HepG2 (cell line): Measurements from ENCODE around the gene DTX4. TPM values are rescaled to one million over a fixed set of nuclear protein-coding genes. Genes with fewer than 3 reads are reported as not detected.
A peak's percentile ranks its signal among the peaks of the same experiment; 100 is the strongest.

Experiments
- ARNTL ChIP-seq: sonication (generic); formaldehyde crosslinking; IDR thresholded peaks from 2 replicates; pipeline ENCODE4 v1.4.0; 2020; ENCODE audit warnings: mild to moderate bottlenecking, missing genetic modification reagents
- FOXC1 ChIP-seq: sonication (generic); formaldehyde crosslinking; IDR thresholded peaks from 2 replicates; pipeline ENCODE4 v1.8.0; 2022; ENCODE audit warnings: mild to moderate bottlenecking, missing genetic modification reagents, borderline replicate concordance
- FOXK2 ChIP-seq: fragments of 450-650 bp; IDR thresholded peaks from 2 replicates; pipeline ENCODE4 v1.6.1; 2016
- KDM5B ChIP-seq: sonication (generic); formaldehyde crosslinking; IDR thresholded peaks from 2 replicates; pipeline ENCODE4 v1.4.0; 2020; ENCODE audit warnings: missing genetic modification reagents, mild to moderate bottlenecking, borderline replicate concordance
- MAF1 ChIP-seq: sonication (generic); formaldehyde crosslinking; IDR thresholded peaks from 2 replicates; pipeline ENCODE4 v1.5.0; 2020; ENCODE audit warnings: missing genetic modification reagents, borderline replicate concordance
- MEIS2 ChIP-seq: sonication (generic); formaldehyde crosslinking; IDR thresholded peaks from 2 replicates; pipeline ENCODE4 v1.9.0; 2021; ENCODE audit warnings: mild to moderate bottlenecking, missing genetic modification reagents
- MIXL1 ChIP-seq: IDR thresholded peaks from 2 replicates; pipeline ENCODE4 v1.6.1; 2016
- PAWR ChIP-seq: sonication (generic); formaldehyde crosslinking; IDR thresholded peaks from 2 replicates; pipeline ENCODE4 v1.4.0; 2020; ENCODE audit warnings: missing genetic modification reagents, mild to moderate bottlenecking, borderline replicate concordance
- PLSCR1 ChIP-seq: sonication (generic); formaldehyde crosslinking; IDR thresholded peaks from 2 replicates; pipeline ENCODE4 v1.5.0; 2020; ENCODE audit warnings: missing genetic modification reagents, mild to moderate bottlenecking, borderline replicate concordance
- PRDM4 ChIP-seq: sonication (generic); formaldehyde crosslinking; IDR thresholded peaks from 2 replicates; pipeline ENCODE4 v1.9.0; 2021; ENCODE audit warnings: missing genetic modification reagents, borderline replicate concordance
- PRPF4 ChIP-seq: fragments of 200-400 bp; formaldehyde crosslinking; IDR thresholded peaks from 2 replicates; pipeline ENCODE4 v1.6.1; 2016; ENCODE audit warnings: low read length, low read depth; ENCODE audit not compliant: poor library complexity, severe bottlenecking
- RFX5 ChIP-seq: IDR thresholded peaks from 2 replicates; pipeline ENCODE4 v1.6.1; 2011; ENCODE audit warnings: low read depth, low read length, improper control_type of control experiment
- SALL1 ChIP-seq: sonication (generic); formaldehyde crosslinking; IDR thresholded peaks from 2 replicates; pipeline ENCODE4 v1.8.0; 2022; ENCODE audit warnings: mild to moderate bottlenecking, missing genetic modification reagents
- SUZ12 ChIP-seq: fragments of 150-350 bp; IDR thresholded peaks from 2 replicates; pipeline ENCODE4 v1.6.1; 2014; ENCODE audit warnings: low read depth, low read length
- TP53 ChIP-seq: sonication (generic); formaldehyde crosslinking; conservative IDR thresholded peaks from 2 replicates; pipeline ENCODE4 v1.4.0; 2020; ENCODE audit warnings: missing genetic modification reagents
- TRAFD1 ChIP-seq: sonication (generic); formaldehyde crosslinking; IDR thresholded peaks from 2 replicates; pipeline ENCODE4 v1.5.1; 2020; ENCODE audit warnings: missing genetic modification reagents, mild to moderate bottlenecking, borderline replicate concordance
- ZNF136 ChIP-seq: sonication (generic); formaldehyde crosslinking; IDR thresholded peaks from 2 replicates; pipeline ENCODE4 v1.8.1; 2022; ENCODE audit warnings: low read depth, mild to moderate bottlenecking, moderate library complexity, missing genetic modification reagents
- ZNF180 ChIP-seq: sonication (generic); formaldehyde crosslinking; IDR thresholded peaks from 2 replicates; pipeline ENCODE4 v1.4.0; 2020; ENCODE audit warnings: low read depth, missing genetic modification reagents, borderline replicate concordance
- ZNF709 ChIP-seq: sonication (generic); formaldehyde crosslinking; IDR thresholded peaks from 2 replicates; pipeline ENCODE4 v1.5.0; 2020; ENCODE audit warnings: mild to moderate bottlenecking, missing genetic modification reagents
- ZNF773 ChIP-seq: sonication (generic); formaldehyde crosslinking; IDR thresholded peaks from 2 replicates; pipeline ENCODE4 v1.4.0; 2020; ENCODE audit warnings: missing genetic modification reagents, borderline replicate concordance
- ZNF781 ChIP-seq: sonication (generic); formaldehyde crosslinking; IDR thresholded peaks from 2 replicates; pipeline ENCODE4 v1.5.1; 2020; ENCODE audit warnings: borderline replicate concordance, mild to moderate bottlenecking, missing genetic modification reagents; ENCODE audit errors: not compliant biosample characterization
- polyA plus RNA-seq, 8 experiments: library from polyadenylated mRNA; depleted of rRNA in 3 of 8; stranded (reverse) in 7 of 8; unstranded in 1 of 8; fragments of >200 nt; fragmentation: Illumina TruSeq in 4 of 8; extraction: Trizol in 4 of 8; gene quantifications; 2 replicates each; pipeline versions ENCODE4 v1.2.1 to v1.2.3, GENCODE V29; 2011 to 2016; ENCODE audit warnings: low read depth in 4 of 8, missing spikeins in 1 of 8, mixed read lengths in 1 of 8; ENCODE audit not compliant: insufficient read depth in 1 of 8
- total RNA-seq, 5 experiments: library from RNA; depleted of rRNA; stranded (reverse); fragments of >200 nt; fragmentation: Illumina TruSeq; extraction: Trizol; gene quantifications; 2 replicates each; pipeline ENCODE4 v1.2.3, GENCODE V29; 2016; ENCODE audit warnings: low read depth in 1 of 5
- TF ChIP-seq, protein P1 (sequence below): sonication (generic); formaldehyde crosslinking; IDR thresholded peaks from 2 replicates; pipeline ENCODE4 v1.4.0; 2020; ENCODE audit warnings: mild to moderate bottlenecking, missing genetic modification reagents, borderline replicate concordance

DTX4 gene
- total and polyA plus RNA-seq, 2 of the 13 experiments (the other 11 are each of a cell fraction or from before 2014, with no cell fraction given), result 0.67 to 5.6 TPM

DNA sequence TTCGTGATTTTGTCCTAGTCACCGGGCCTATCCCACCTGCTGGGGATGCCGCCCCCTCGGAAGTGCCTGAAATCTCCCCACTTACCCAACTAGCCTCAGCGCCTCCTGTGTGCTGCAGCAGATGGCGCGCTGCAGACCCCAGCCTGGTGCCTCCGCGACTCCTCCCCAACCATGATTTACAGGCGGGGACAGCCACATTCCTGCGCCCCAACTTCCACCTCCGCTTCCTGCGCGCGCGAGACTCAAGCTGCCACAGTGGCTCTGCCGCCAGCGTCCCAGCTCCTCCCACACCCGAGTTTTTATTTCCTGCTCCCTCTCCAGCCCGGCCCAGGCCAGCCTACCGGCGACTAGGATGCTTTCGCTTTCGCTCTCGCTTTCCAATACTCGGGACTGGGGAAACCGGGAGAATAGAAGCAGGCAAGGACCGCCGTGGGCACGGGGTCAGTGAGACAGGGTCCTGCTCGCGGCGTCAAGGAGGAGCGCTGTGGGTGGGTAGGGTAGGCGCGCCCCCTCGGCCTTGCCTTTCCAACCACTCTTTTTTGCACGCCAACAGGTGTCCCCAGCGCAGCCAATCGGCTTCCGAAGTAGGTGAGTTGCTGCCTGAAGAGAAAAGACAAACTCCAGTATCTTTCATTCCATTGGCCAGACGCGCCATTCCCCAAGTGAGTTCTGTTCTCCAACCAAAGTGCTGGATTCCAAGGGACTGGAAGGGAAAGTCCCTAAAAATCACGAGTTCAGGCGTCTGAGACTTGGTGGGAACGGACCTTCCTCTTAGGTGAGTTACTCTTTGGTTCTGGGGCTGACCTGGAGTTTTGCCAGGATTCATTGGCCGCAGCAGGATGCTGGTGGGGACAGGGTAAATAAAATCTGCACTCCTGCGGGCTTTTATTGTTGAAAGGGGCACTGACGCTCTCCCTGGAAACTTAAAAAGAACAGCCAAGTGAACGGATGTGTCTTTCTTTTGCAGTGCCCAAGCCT, 29.1 kb upstream of the DTX4 start, which contains the start of gene FAM111A (continued):
- peak; percentile 36; the same call in 1 of the 2 replicates for TF ChIP-seq SALL1 (CRISPR knock-in tag)
- no peak for TF ChIP-seq MAF1 (CRISPR knock-in tag)
- no peak for TF ChIP-seq MIXL1 (CRISPR knock-in tag)
- TF ChIP-seq PRDM4 (CRISPR knock-in tag), result no peak
- TF ChIP-seq PLSCR1 (CRISPR knock-in tag), result no peak
- TF ChIP-seq, protein P1, sequence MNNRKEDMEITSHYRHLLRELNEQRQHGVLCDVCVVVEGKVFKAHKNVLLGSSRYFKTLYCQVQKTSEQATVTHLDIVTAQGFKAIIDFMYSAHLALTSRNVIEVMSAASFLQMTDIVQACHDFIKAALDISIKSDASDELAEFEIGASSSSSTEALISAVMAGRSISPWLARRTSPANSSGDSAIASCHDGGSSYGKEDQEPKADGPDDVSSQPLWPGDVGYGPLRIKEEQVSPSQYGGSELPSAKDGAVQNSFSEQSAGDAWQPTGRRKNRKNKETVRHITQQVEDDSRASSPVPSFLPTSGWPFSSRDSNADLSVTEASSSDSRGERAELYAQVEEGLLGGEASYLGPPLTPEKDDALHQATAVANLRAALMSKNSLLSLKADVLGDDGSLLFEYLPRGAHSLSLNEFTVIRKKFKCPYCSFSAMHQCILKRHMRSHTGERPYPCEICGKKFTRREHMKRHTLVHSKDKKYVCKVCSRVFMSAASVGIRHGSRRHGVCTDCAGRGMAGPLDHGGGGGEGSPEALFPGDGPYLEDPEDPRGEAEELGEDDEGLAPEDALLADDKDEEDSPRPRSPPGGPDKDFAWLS (CRISPR knock-in tag), result 0 out of 2 replicates have a peak, but pooled peaks have one; percentile 41
- TF ChIP-seq TP53 (CRISPR knock-in tag), result no peak
- peak; percentile 91 for TF ChIP-seq RFX5
- no peak for TF ChIP-seq SUZ12
- 0 out of 2 replicates have a peak, but pooled peaks have one; percentile 44 for TF ChIP-seq ZNF773 (CRISPR knock-in tag)
- TF ChIP-seq PRPF4, result no peak
- TF ChIP-seq ZNF136 (CRISPR knock-in tag), result no peak
- TF ChIP-seq KDM5B (CRISPR knock-in tag), result peak; percentile 91; the same call in 1 of the 2 replicates
- TF ChIP-seq TRAFD1 (CRISPR knock-in tag), result 0 out of 2 replicates have a peak, but pooled peaks have one; percentile 56
- TF ChIP-seq PAWR (CRISPR knock-in tag), result no peak
- TF ChIP-seq ZNF180 (CRISPR knock-in tag), result no peak
- TF ChIP-seq ZNF709 (CRISPR knock-in tag), result 0 out of 2 replicates have a peak, but pooled peaks have one; percentile 38
- TF ChIP-seq ARNTL (CRISPR knock-in tag), result no peak
- no peak for TF ChIP-seq FOXK2
- TF ChIP-seq MEIS2 (CRISPR knock-in tag), result no peak
- 0 out of 2 replicates have a peak, but pooled peaks have one; percentile 36 for TF ChIP-seq FOXC1 (CRISPR knock-in tag)
- TF ChIP-seq ZNF781 (CRISPR knock-in tag), result peak; percentile 42
